K562 (cell line): Measurements from ENCODE around the gene ANKMY2. TPM values are rescaled to one million over a fixed set of nuclear protein-coding genes. Genes with fewer than 3 reads are reported as not detected.

ENCODE experiments used
- HLTF ChIP-seq: fragments of 450-650 bp; IDR thresholded peaks from 2 replicates; pipeline ENCODE4 v1.6.1; 2016
- HNRNPH1 ChIP-seq: fragments of 200-400 bp; formaldehyde crosslinking; optimal IDR thresholded peaks from 2 replicates; pipeline ENCODE3; 2017; ENCODE audit warnings: low read depth, mild to moderate bottlenecking, low read length, moderate library complexity
- KAT7 ChIP-seq: sonication (generic); formaldehyde crosslinking; IDR thresholded peaks from 2 replicates; pipeline ENCODE4 v1.8.0; 2022; ENCODE audit warnings: missing genetic modification reagents, mild to moderate bottlenecking, borderline replicate concordance
- MAFF ChIP-seq: IDR thresholded peaks from 2 replicates; pipeline ENCODE4 v1.6.1; 2012; ENCODE audit warnings: low read length, improper control_type of control experiment
- MEF2A ChIP-seq: IDR thresholded peaks from 2 replicates; pipeline ENCODE4 v1.6.1; 2011; ENCODE audit warnings: low read depth, mild to moderate bottlenecking, low read length, moderate library complexity; ENCODE audit not compliant: control insufficient read depth
- MEIS2 ChIP-seq: fragments of 450-650 bp; IDR thresholded peaks from 2 replicates; pipeline ENCODE4 v1.6.1; 2014; ENCODE audit warnings: mild to moderate bottlenecking; ENCODE audit not compliant: partially characterized antibody
- NEUROD1 ChIP-seq: fragments of 150-350 bp; IDR thresholded peaks from 2 replicates; pipeline ENCODE4 v1.6.1; 2014; ENCODE audit warnings: borderline replicate concordance, low read length, low read depth; ENCODE audit not compliant: partially characterized antibody
- NR1H2 ChIP-seq: sonication (generic); formaldehyde crosslinking; IDR thresholded peaks from 2 replicates; pipeline ENCODE4 v1.4.0; 2020; ENCODE audit warnings: mild to moderate bottlenecking, missing genetic modification reagents
- XRCC3 ChIP-seq: fragments of 450-650 bp; IDR thresholded peaks from 2 replicates; pipeline ENCODE4 v1.6.1; 2017; ENCODE audit warnings: mild to moderate bottlenecking, moderate library complexity
- ZEB2 ChIP-seq: fragments of 450-650 bp; IDR thresholded peaks from 2 replicates; pipeline ENCODE4 v1.6.1; 2016
- ZNF282 ChIP-seq: sonication (generic); formaldehyde crosslinking; IDR thresholded peaks from 2 replicates; pipeline ENCODE4 v1.8.1; 2023; ENCODE audit warnings: missing genetic modification reagents
- ZNF77 ChIP-seq: fragments of 250-450 bp; sonication (Bioruptor Pico); IDR thresholded peaks from 2 replicates; pipeline ENCODE4 v1.5.0; 2020
- polyA plus RNA-seq, 8 experiments: library from polyadenylated mRNA; depleted of rRNA in 4 of 8; stranded (reverse) in 5 of 8; unstranded in 3 of 8; fragments of >200 nt; fragmentation: Nextera tagmentation in 2 of 8; fragmentation: Illumina TruSeq in 1 of 8; extraction: Ambion mirVana in 2 of 8; extraction: Trizol in 1 of 8; gene quantifications; 2 replicates each; pipeline versions ENCODE4 v1.2.1 to v1.2.3, GENCODE V29; 2011 to 2014; ENCODE audit warnings: inconsistent platforms in 1 of 8, missing spikeins in 1 of 8
- total RNA-seq, 7 experiments: library from RNA; depleted of rRNA in 6 of 7; stranded (reverse); fragments of >200 nt in 6 of 7; fragmentation: Illumina TruSeq in 2 of 7; extraction: Trizol in 2 of 7; gene quantifications; 2 replicates each; pipeline versions ENCODE4 v1.2.1 to v1.2.3, GENCODE V29; 2011 to 2021; ENCODE audit warnings: low replicate concordance in 1 of 7
- TF ChIP-seq, protein P1 (sequence below): sonication (generic); formaldehyde crosslinking; IDR thresholded peaks from 2 replicates; pipeline ENCODE4 v1.8.1; 2022; ENCODE audit warnings: missing genetic modification reagents
- TF ChIP-seq, protein P2 (sequence below): fragments of 450-650 bp; IDR thresholded peaks from 2 replicates; pipeline ENCODE4 v1.6.1; 2017; ENCODE audit warnings: mild to moderate bottlenecking, moderate library complexity
- TF ChIP-seq, protein P3 (sequence below): fragments of 450-650 bp; formaldehyde crosslinking; IDR thresholded peaks from 2 replicates; pipeline ENCODE4 v1.4.0; 2020; ENCODE audit warnings: mild to moderate bottlenecking, moderate library complexity
- TF ChIP-seq, protein P4 (sequence below): fragments of 250-450 bp; sonication (Bioruptor Pico); IDR thresholded peaks from 2 replicates; pipeline ENCODE4 v1.5.0; 2021; ENCODE audit warnings: mild to moderate bottlenecking, moderate library complexity

Gene ANKMY2
- total and polyA plus RNA-seq, 9 of the 15 experiments (the other 6 are each of a cell fraction or from before 2014, with no cell fraction given) = 38.9 to 71.5 (median 48.8) TPM

DNA sequence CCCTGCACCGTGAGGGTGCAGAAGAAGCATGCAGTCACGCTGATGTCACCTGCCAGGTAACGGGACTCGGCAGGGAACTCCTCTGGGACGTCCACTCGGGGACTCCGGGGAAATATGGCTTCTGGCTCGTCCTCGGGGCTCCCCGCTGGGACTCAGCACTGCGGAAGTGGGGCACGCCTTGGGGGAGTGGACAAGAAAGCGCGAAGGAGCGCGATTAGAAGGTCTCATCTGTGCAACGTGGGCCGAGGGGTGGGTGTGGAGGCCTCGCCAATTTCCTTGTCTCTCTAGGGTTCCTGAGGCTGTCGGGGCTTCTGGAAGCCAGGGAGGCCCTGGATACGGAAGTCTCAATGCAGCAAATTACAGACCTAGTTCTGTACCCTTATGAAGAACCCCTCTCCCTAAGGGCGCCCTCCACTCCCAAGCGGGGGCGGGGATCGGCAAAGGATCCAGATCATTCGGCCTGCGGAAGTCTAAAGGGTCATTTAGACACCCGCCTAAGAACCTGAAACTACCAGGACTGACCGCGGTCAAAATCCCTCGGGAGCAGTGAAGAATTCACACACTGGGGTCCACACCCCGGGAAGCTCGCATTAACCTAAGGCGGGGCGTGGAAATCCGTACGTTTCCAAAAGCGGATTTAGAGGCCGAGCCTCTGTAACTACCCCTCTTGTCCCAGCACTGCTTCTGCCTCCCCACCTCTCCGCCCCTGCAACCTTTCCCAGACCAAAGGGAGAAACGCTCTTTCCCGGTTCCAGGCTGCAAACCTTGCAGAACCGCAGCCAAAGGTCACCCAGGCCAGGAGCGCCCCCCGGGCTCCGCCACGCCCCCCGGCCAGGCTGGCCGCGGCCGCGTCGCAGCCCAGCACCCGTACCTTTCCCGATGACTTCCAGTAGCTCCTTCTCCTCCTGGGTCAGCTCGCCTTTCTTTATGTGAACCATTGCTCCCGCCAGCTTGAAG, 640 bp downstream of the ANKMY2 start (continued):
- TF ChIP-seq, protein P1, sequence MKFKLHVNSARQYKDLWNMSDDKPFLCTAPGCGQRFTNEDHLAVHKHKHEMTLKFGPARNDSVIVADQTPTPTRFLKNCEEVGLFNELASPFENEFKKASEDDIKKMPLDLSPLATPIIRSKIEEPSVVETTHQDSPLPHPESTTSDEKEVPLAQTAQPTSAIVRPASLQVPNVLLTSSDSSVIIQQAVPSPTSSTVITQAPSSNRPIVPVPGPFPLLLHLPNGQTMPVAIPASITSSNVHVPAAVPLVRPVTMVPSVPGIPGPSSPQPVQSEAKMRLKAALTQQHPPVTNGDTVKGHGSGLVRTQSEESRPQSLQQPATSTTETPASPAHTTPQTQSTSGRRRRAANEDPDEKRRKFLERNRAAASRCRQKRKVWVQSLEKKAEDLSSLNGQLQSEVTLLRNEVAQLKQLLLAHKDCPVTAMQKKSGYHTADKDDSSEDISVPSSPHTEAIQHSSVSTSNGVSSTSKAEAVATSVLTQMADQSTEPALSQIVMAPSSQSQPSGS (CRISPR knock-in tag) = no peak
- no peak for TF ChIP-seq XRCC3
- peak; percentile 84; the same call in 1 of the 2 replicates for TF ChIP-seq HLTF
- TF ChIP-seq, protein P2, sequence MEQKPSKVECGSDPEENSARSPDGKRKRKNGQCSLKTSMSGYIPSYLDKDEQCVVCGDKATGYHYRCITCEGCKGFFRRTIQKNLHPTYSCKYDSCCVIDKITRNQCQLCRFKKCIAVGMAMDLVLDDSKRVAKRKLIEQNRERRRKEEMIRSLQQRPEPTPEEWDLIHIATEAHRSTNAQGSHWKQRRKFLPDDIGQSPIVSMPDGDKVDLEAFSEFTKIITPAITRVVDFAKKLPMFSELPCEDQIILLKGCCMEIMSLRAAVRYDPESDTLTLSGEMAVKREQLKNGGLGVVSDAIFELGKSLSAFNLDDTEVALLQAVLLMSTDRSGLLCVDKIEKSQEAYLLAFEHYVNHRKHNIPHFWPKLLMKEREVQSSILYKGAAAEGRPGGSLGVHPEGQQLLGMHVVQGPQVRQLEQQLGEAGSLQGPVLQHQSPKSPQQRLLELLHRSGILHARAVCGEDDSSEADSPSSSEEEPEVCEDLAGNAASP = no peak
- TF ChIP-seq ZEB2 = peak; percentile 30; the same call in 1 of the 2 replicates
- TF ChIP-seq NEUROD1 = no peak
- peak; percentile 53; the same call in 1 of the 2 replicates for TF ChIP-seq KAT7 (CRISPR knock-in tag)
- TF ChIP-seq MAFF = no peak
- no peak for TF ChIP-seq HNRNPH1
- TF ChIP-seq NR1H2 (CRISPR knock-in tag) = no peak
- TF ChIP-seq ZNF77 (CRISPR knock-in tag) = no peak
- TF ChIP-seq, protein P3, sequence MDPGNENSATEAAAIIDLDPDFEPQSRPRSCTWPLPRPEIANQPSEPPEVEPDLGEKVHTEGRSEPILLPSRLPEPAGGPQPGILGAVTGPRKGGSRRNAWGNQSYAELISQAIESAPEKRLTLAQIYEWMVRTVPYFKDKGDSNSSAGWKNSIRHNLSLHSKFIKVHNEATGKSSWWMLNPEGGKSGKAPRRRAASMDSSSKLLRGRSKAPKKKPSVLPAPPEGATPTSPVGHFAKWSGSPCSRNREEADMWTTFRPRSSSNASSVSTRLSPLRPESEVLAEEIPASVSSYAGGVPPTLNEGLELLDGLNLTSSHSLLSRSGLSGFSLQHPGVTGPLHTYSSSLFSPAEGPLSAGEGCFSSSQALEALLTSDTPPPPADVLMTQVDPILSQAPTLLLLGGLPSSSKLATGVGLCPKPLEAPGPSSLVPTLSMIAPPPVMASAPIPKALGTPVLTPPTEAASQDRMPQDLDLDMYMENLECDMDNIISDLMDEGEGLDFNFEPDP (CRISPR knock-in tag) = no peak
- TF ChIP-seq MEIS2 = no peak
- no peak for TF ChIP-seq MEF2A
- TF ChIP-seq ZNF282 = no peak
- TF ChIP-seq, protein P4, sequence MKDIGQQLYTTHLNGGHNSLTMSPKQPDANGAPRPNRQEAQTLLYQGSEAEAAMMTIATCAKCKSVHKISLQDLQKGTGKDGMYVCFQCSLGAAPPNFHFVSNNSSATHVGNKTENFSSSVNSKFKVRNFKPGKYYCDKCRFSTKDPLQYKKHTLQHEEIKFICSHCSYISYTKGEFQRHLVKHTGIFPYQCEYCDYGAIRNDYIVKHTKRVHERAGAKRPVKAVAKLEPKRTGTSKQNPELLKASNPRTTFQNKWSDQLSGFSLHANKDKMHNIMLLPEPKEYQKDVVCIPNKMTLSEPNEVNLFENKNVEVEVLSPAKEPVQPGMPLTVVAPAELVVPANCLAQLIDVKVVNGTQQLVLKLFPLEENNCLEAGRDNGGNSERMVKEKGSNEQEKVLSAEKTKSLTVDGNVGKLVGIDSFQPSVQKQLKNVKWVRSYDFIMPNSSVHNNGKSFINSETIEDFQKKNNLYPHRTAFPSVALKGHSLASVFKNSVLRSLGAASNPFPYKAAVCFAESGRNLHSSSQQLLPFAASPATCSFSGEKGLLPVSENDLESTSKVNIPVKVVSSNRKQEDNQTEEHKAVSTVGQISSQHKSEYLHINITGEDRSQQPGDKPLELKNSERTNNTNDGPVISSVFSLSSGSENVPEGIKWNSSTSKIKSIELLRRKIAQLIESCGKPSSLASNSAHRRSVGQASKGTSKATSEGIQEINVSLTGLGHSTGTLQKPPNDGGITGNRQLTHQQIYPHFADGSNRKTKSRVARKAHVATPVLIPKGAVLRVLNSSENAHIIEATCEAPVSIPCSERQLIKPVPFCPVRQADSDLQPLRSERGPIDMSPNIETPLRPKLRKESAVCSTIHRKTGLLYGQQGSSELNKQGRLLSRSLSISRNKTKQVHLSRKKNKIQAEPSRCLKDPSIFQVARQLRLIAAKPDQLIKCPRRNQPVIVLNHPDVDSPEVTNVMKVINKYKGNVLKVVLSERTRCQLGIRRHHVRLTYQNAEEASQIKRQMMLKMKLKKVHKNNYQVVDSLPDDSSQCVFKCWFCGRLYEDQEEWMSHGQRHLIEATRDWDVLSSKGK (CRISPR knock-in tag) = no peak
